K562 (cell line): ENCODE results near the gene MYOZ1. TPM values are rescaled to one million over a fixed set of nuclear protein-coding genes. Genes with fewer than 3 reads are reported as not detected.
A peak's percentile ranks its signal among the peaks of the same experiment; 100 is the strongest.

Source experiments
- CEBPB ChIP-seq: fragments of 450-650 bp; IDR thresholded peaks from 2 replicates; pipeline ENCODE4 v1.6.1; 2016; ENCODE audit warnings: missing genetic modification characterization, missing compliant biosample characterization
- CSDE1 ChIP-seq, 2 experiments: fragments of 450-650 bp; IDR thresholded peaks; 2 replicates each; pipeline ENCODE4 v1.6.1; 2016; ENCODE audit warnings: mild to moderate bottlenecking in 1 of 2
- DNMT1 ChIP-seq: fragments of 450-650 bp; IDR thresholded peaks from 2 replicates; pipeline ENCODE4 v1.6.1; 2016; ENCODE audit warnings: antibody characterized with exemption, mild to moderate bottlenecking
- ETV1 ChIP-seq: fragments of 450-650 bp; conservative IDR thresholded peaks from 2 replicates; pipeline ENCODE4 v1.6.1; 2016; ENCODE audit warnings: missing genetic modification characterization, control low read depth, low read depth, missing compliant biosample characterization
- FOXK2 ChIP-seq, 2 experiments: fragments of 450-650 bp; IDR thresholded peaks in 1 of 2; conservative IDR thresholded peaks in 1 of 2; 2 replicates each; pipeline ENCODE4 v1.6.1; 2016; ENCODE audit warnings: low read depth in 2 of 2, mild to moderate bottlenecking in 1 of 2
- FOXM1 ChIP-seq, 2 experiments: fragments of 450-650 bp in 1 of 2; sonication (generic) in 1 of 2; formaldehyde crosslinking in 1 of 2; IDR thresholded peaks; 2 replicates each; pipeline versions ENCODE4 v1.6.1 to v1.9.0; 2017 to 2022; ENCODE audit warnings: low read depth in 2 of 2, mild to moderate bottlenecking in 2 of 2, missing genetic modification reagents in 1 of 2, moderate library complexity in 1 of 2
- HCFC1 ChIP-seq: IDR thresholded peaks from 2 replicates; pipeline ENCODE4 v1.6.1; 2012; ENCODE audit warnings: low read depth, low read length, improper control_type of control experiment
- HDAC2 ChIP-seq: fragments of 450-650 bp; IDR thresholded peaks from 2 replicates; pipeline ENCODE4 v1.6.1; 2016; ENCODE audit warnings: mild to moderate bottlenecking
- JUN ChIP-seq, 2 experiments: sonication (generic) in 1 of 2; formaldehyde crosslinking in 1 of 2; IDR thresholded peaks; 2 replicates each; pipeline versions ENCODE4 v1.6.1 to v1.8.0; 2012 to 2022; ENCODE audit warnings: borderline replicate concordance in 2 of 2, mild to moderate bottlenecking in 2 of 2, improper control_type of control experiment in 1 of 2, low read depth in 1 of 2, low read length in 1 of 2, missing genetic modification reagents in 1 of 2
- NBN ChIP-seq: fragments of 450-650 bp; IDR thresholded peaks from 2 replicates; pipeline ENCODE4 v1.6.1; 2016; ENCODE audit warnings: low read depth, mild to moderate bottlenecking
- NR1H2 ChIP-seq: sonication (generic); formaldehyde crosslinking; IDR thresholded peaks from 2 replicates; pipeline ENCODE4 v1.4.0; 2020; ENCODE audit warnings: mild to moderate bottlenecking, missing genetic modification reagents
- POLR3G ChIP-seq: IDR thresholded peaks from 2 replicates; pipeline ENCODE4 v1.6.1; 2011; ENCODE audit not compliant: insufficient read length, insufficient replicate concordance; ENCODE audit errors: extremely low read depth
- RHOXF2B ChIP-seq: fragments of 250-450 bp; sonication (Bioruptor Pico); conservative IDR thresholded peaks from 2 replicates; pipeline ENCODE4 v1.5.1; 2021
- TAF1 ChIP-seq: IDR thresholded peaks from 2 replicates; pipeline ENCODE4 v1.6.1; 2011; ENCODE audit warnings: mild to moderate bottlenecking, low read length, moderate library complexity; ENCODE audit not compliant: insufficient read depth, control insufficient read depth, severe bottlenecking; ENCODE audit errors: extremely low read depth
- ZFP1 ChIP-seq: fragments of 450-650 bp; formaldehyde crosslinking; IDR thresholded peaks from 2 replicates; pipeline ENCODE4 v1.4.0; 2020; ENCODE audit warnings: mild to moderate bottlenecking, mixed read lengths
- ZNF77 ChIP-seq: fragments of 250-450 bp; sonication (Bioruptor Pico); IDR thresholded peaks from 2 replicates; pipeline ENCODE4 v1.5.0; 2020
- polyA plus RNA-seq, 8 experiments: library from polyadenylated mRNA; depleted of rRNA in 4 of 8; stranded (reverse) in 5 of 8; unstranded in 3 of 8; fragments of >200 nt; fragmentation: Nextera tagmentation in 2 of 8; fragmentation: Illumina TruSeq in 1 of 8; extraction: Ambion mirVana in 2 of 8; extraction: Trizol in 1 of 8; gene quantifications; 2 replicates each; pipeline versions ENCODE4 v1.2.1 to v1.2.3, GENCODE V29; 2011 to 2014; ENCODE audit warnings: inconsistent platforms in 1 of 8, missing spikeins in 1 of 8
- total RNA-seq, 7 experiments: library from RNA; depleted of rRNA in 6 of 7; stranded (reverse); fragments of >200 nt in 6 of 7; fragmentation: Illumina TruSeq in 2 of 7; extraction: Trizol in 2 of 7; gene quantifications; 2 replicates each; pipeline versions ENCODE4 v1.2.1 to v1.2.3, GENCODE V29; 2011 to 2021; ENCODE audit warnings: low replicate concordance in 1 of 7
- TF ChIP-seq, protein P1 (sequence below): fragments of 450-650 bp; IDR thresholded peaks from 2 replicates; pipeline ENCODE4 v1.6.1; 2016
- TF ChIP-seq, protein P2 (sequence below), 2 experiments: fragments of 200-800 bp in 1 of 2; sonication (Bioruptor generic) in 1 of 2; sonication (generic) in 1 of 2; formaldehyde crosslinking in 1 of 2; IDR thresholded peaks in 1 of 2; conservative IDR thresholded peaks in 1 of 2; 2 replicates each; pipeline versions ENCODE4 v1.5.0 to v1.6.1; 2016 to 2020; ENCODE audit warnings: missing compliant biosample characterization in 1 of 2, missing genetic modification characterization in 1 of 2, missing genetic modification reagents in 1 of 2
- TF ChIP-seq, protein P3 (sequence below): fragments of 250-450 bp; sonication (Bioruptor Pico); IDR thresholded peaks from 2 replicates; pipeline ENCODE4 v1.5.0; 2021
- TF ChIP-seq, protein P4 (sequence below), 2 experiments: fragments of 450-650 bp; conservative IDR thresholded peaks; 2 replicates each; pipeline ENCODE4 v1.6.1; 2017; ENCODE audit warnings: mild to moderate bottlenecking in 2 of 2, moderate library complexity in 2 of 2
- TF ChIP-seq, protein P5 (sequence below): sonication (generic); formaldehyde crosslinking; IDR thresholded peaks from 2 replicates; pipeline ENCODE4 v1.8.0; 2022; ENCODE audit warnings: missing genetic modification reagents, mild to moderate bottlenecking, moderate library complexity, borderline replicate concordance

Gene MYOZ1
- total and polyA plus RNA-seq, 9 of the 15 experiments (the other 6 are each of a cell fraction or from before 2014, with no cell fraction given), result 0.03 to 0.18 (median 0.07) TPM; not detected in 5

DNA sequence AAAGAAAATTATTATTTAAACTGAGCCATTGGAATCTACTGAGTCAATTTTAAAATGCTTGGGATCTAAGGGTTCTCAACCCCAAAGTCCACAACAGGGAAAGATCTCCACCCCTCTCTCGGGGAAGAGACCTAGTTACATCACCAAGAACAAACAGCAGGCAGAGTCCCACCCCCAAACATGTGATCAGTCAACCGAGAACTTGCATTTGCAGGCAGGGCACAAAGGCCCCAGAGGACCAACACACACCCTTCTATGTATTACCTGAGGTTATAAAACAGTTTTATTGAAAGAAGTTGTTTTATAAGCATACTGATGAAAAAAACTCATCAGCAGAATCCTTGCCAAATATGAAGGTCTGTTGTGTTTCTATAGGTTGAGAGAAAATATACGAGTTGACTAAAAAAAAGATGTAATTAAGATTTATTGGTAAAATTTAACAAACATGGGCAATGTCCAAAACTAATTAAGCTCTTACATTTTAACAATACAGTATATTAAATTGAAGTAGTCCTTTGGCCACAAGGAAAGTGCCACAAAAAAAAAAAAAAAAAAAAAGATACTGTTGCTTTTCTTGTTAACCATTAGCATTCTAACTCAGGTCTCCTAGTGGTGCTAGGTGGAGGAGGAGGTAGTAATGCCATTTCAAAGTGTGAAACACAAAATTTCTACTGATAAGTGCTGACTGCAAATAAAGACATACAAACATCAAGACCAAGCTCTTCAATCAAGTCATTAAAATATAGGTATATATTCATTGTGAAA is 49.2 kb downstream of the MYOZ1 start (continued):
- TF ChIP-seq JUN (IDR thresholded peaks at IDR 0.05; ENCODE audit: borderline replicate concordance, low read depth, low read length), result 0 out of 2 replicates have a peak, but pooled peaks have one; percentile 59
- TF ChIP-seq JUN (CRISPR knock-in tag; IDR thresholded peaks at IDR 0.05; ENCODE audit: borderline replicate concordance), result no peak
- no peak for TF ChIP-seq FOXM1 (IDR thresholded peaks at IDR 0.05; ENCODE audit: low read depth)
- no peak for TF ChIP-seq FOXM1 (CRISPR knock-in tag; IDR thresholded peaks at IDR 0.05; ENCODE audit: low read depth)
- TF ChIP-seq ETV1 (tag), result no peak
- TF ChIP-seq HDAC2, result no peak
- TF ChIP-seq, protein P1, sequence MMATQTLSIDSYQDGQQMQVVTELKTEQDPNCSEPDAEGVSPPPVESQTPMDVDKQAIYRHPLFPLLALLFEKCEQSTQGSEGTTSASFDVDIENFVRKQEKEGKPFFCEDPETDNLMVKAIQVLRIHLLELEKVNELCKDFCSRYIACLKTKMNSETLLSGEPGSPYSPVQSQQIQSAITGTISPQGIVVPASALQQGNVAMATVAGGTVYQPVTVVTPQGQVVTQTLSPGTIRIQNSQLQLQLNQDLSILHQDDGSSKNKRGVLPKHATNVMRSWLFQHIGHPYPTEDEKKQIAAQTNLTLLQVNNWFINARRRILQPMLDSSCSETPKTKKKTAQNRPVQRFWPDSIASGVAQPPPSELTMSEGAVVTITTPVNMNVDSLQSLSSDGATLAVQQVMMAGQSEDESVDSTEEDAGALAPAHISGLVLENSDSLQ, result peak; percentile 51; the same call in 1 of the 2 replicates
- TF ChIP-seq, protein P2, sequence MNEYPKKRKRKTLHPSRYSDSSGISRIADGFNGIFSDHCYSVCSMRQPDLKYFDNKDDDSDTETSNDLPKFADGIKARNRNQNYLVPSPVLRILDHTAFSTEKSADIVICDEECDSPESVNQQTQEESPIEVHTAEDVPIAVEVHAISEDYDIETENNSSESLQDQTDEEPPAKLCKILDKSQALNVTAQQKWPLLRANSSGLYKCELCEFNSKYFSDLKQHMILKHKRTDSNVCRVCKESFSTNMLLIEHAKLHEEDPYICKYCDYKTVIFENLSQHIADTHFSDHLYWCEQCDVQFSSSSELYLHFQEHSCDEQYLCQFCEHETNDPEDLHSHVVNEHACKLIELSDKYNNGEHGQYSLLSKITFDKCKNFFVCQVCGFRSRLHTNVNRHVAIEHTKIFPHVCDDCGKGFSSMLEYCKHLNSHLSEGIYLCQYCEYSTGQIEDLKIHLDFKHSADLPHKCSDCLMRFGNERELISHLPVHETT (CRISPR knock-in tag; conservative IDR thresholded peaks at IDR 0.05 in 1 of 2, IDR thresholded peaks at IDR 0.05 in 1 of 2), result peak in 1 of 2 experiments; percentile 44; a peak in 1 of 4 replicates
- no peak for TF ChIP-seq ZNF77 (CRISPR knock-in tag)
- TF ChIP-seq NBN, result peak; percentile 83
- no peak for TF ChIP-seq NR1H2 (CRISPR knock-in tag)
- TF ChIP-seq POLR3G, result no peak
- 0 out of 2 replicates have a peak, but pooled peaks have one; percentile 15 for TF ChIP-seq DNMT1
- TF ChIP-seq HCFC1, result peak; percentile 26; the same call in 1 of the 2 replicates
- TF ChIP-seq, protein P3, sequence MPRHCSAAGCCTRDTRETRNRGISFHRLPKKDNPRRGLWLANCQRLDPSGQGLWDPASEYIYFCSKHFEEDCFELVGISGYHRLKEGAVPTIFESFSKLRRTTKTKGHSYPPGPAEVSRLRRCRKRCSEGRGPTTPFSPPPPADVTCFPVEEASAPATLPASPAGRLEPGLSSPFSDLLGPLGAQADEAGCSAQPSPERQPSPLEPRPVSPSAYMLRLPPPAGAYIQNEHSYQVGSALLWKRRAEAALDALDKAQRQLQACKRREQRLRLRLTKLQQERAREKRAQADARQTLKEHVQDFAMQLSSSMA (CRISPR knock-in tag), result no peak
- TF ChIP-seq, protein P4, sequence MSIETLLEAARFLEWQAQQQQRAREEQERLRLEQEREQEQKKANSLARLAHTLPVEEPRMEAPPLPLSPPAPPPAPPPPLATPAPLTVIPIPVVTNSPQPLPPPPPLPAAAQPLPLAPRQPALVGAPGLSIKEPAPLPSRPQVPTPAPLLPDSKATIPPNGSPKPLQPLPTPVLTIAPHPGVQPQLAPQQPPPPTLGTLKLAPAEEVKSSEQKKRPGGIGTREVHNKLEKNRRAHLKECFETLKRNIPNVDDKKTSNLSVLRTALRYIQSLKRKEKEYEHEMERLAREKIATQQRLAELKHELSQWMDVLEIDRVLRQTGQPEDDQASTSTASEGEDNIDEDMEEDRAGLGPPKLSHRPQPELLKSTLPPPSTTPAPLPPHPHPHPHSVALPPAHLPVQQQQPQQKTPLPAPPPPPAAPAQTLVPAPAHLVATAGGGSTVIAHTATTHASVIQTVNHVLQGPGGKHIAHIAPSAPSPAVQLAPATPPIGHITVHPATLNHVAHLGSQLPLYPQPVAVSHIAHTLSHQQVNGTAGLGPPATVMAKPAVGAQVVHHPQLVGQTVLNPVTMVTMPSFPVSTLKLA (conservative IDR thresholded peaks at IDR 0.05), result no peak; a peak in 1 of 4 replicates
- peak; percentile 46 for TF ChIP-seq CEBPB (tag)
- no peak for TF ChIP-seq ZFP1 (CRISPR knock-in tag)
- TF ChIP-seq CSDE1 (IDR thresholded peaks at IDR 0.05), result no peak
- peak; percentile 67 to 77; a peak in 3 of 4 replicates for TF ChIP-seq FOXK2 (conservative IDR thresholded peaks at IDR 0.05 in 1 of 2, IDR thresholded peaks at IDR 0.05 in 1 of 2; ENCODE audit: low read depth in 2 of 2)
- no peak for TF ChIP-seq TAF1
- TF ChIP-seq RHOXF2B (CRISPR knock-in tag), result no peak
- TF ChIP-seq, protein P5, sequence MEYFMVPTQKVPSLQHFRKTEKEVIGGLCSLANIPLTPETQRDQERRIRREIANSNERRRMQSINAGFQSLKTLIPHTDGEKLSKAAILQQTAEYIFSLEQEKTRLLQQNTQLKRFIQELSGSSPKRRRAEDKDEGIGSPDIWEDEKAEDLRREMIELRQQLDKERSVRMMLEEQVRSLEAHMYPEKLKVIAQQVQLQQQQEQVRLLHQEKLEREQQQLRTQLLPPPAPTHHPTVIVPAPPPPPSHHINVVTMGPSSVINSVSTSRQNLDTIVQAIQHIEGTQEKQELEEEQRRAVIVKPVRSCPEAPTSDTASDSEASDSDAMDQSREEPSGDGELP (CRISPR knock-in tag), result peak; percentile 29; the same call in 1 of the 2 replicates
